ENCODE data around the gene NTNG1. TPM values are rescaled to one million over a fixed set of nuclear protein-coding genes. Genes with fewer than 3 reads are reported as not detected.

NTNG1 gene
- total and polyA plus RNA-seq, 2 of the 4 experiments (the other 2 are of a cell fraction): 1.2 to 2.3 TPM

- in situ Hi-C loops (cut with MboI; ENCODE audit: low sequenced_read_pairs) (no loop called here), dilution Hi-C loops (cut with HindIII; ENCODE audit: low sequenced_read_pairs, unreplicated experiment) (no loop called here), intact Hi-C loops (cut with micrococcal nuclease) (no loop called here)
- Histone ChIP-seq H2AK9ac (replicated peaks; ENCODE audit: low read depth, low read length, poor library complexity) (no peak overlapping the region), H3K27ac (ENCODE audit: insufficient read depth, low read length) (no peak overlapping the region), H3K9ac (ENCODE audit: low read depth, low read length) (no peak overlapping the region), H3K4ac (ENCODE audit: low read depth, low read length) (no peak overlapping the region), H3K4me1 (ENCODE audit: control insufficient read depth, insufficient read depth, low read length) (no peaks in the 10 kb centered on the region), H3K9me3 (ENCODE audit: control insufficient read depth, insufficient read depth, low read length) (no peaks in the 10 kb centered on the region), H3K18ac (ENCODE audit: low read depth, low read length) (no peak overlapping the region), H4K8ac (ENCODE audit: low read depth in 2 of 2, low read length in 2 of 2) (no peak overlapping the region), H3K4me3 (ENCODE audit: insufficient read depth, low read depth, low read length) (no peak overlapping the region), H4K91ac (ENCODE audit: insufficient read depth, low read depth, low read length) (no peak overlapping the region), H2BK15ac (ENCODE audit: low read depth, low read length) (no peak overlapping the region), H2BK5ac (ENCODE audit: low read depth, low read length, poor library complexity, severe bottlenecking) (no peak overlapping the region), H3K27me3 (ENCODE audit: control insufficient read depth, insufficient read depth, low read length) (no peaks in the 10 kb centered on the region), H3K9me1 (ENCODE audit: insufficient read depth, low read length) (no peaks in the 10 kb centered on the region), H2AK5ac (ENCODE audit: low read depth, low read length) (no peak overlapping the region), H2BK120ac (ENCODE audit: low read depth, low read length) (no peak overlapping the region), H2BK20ac (ENCODE audit: low read depth, low read length) (no peak overlapping the region), H3K14ac (replicated peaks; ENCODE audit: low read depth, low read length) (no peak overlapping the region), H3K79me1 (ENCODE audit: low read depth in 1 of 2, low read length in 2 of 2) (no peaks in the 10 kb centered on the region), H3K36me3 (ENCODE audit: control insufficient read depth, insufficient read depth, low read length) (no peaks in the 10 kb centered on the region), H3K56ac (ENCODE audit: extremely low read depth, insufficient read depth, low read length) (no peak overlapping the region), H2AFZ (replicated peaks; ENCODE audit: low read length, poor library complexity) (no peak overlapping the region), H4K5ac (ENCODE audit: low read depth, low read length) (no peak overlapping the region), H4K20me1 (ENCODE audit: insufficient read depth, low read length) (no peaks in the 10 kb centered on the region), H3K23ac (ENCODE audit: low read depth, low read length) (no peak overlapping the region), H3K4me2 (ENCODE audit: low read depth, low read length) (no peak overlapping the region)
- no TSS peak for BruUV-seq (replicated peaks)
- TF ChIP-seq CEBPB (IDR thresholded peaks at IDR 0.05; ENCODE audit: low read depth, low read length) (no peak), RAD21 (IDR thresholded peaks at IDR 0.05; ENCODE audit: low read length) (no peak), NFE2L2 (IDR thresholded peaks at IDR 0.05; ENCODE audit: low read depth, low read length) (no peak), CHD1 (IDR thresholded peaks at IDR 0.05; ENCODE audit: low read depth, low read length) (no peak), BHLHE40 (IDR thresholded peaks at IDR 0.05; ENCODE audit: low read depth, low read length) (no peak), POLR2A (IDR thresholded peaks at IDR 0.05; ENCODE audit: low read depth, low read length) (no peak), FOS (IDR thresholded peaks at IDR 0.05; ENCODE audit: low read depth, low read length) (no peak), MAZ (IDR thresholded peaks at IDR 0.05; ENCODE audit: borderline replicate concordance, low read depth, low read length) (no peak), MAFK (IDR thresholded peaks at IDR 0.05; ENCODE audit: low read depth, low read length) (no peak), SMC3 (IDR thresholded peaks at IDR 0.05; ENCODE audit: low read depth, low read length) (no peak), MXI1 (IDR thresholded peaks at IDR 0.05; ENCODE audit: borderline replicate concordance, low read depth, low read length) (no peak), CTCF (conservative IDR thresholded peaks at IDR 0.05; ENCODE audit: low read depth, low read length) (no peak), RFX5 (IDR thresholded peaks at IDR 0.05; ENCODE audit: low read depth, low read length) (no peak), RCOR1 (IDR thresholded peaks at IDR 0.05; ENCODE audit: insufficient replicate concordance, low read length) (no peak)
- TF ChIP-seq, protein P1, sequence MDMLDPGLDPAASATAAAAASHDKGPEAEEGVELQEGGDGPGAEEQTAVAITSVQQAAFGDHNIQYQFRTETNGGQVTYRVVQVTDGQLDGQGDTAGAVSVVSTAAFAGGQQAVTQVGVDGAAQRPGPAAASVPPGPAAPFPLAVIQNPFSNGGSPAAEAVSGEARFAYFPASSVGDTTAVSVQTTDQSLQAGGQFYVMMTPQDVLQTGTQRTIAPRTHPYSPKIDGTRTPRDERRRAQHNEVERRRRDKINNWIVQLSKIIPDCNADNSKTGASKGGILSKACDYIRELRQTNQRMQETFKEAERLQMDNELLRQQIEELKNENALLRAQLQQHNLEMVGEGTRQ (IDR thresholded peaks at IDR 0.05; ENCODE audit: low read depth, low read length): no peak
- TF ChIP-seq, protein P2, sequence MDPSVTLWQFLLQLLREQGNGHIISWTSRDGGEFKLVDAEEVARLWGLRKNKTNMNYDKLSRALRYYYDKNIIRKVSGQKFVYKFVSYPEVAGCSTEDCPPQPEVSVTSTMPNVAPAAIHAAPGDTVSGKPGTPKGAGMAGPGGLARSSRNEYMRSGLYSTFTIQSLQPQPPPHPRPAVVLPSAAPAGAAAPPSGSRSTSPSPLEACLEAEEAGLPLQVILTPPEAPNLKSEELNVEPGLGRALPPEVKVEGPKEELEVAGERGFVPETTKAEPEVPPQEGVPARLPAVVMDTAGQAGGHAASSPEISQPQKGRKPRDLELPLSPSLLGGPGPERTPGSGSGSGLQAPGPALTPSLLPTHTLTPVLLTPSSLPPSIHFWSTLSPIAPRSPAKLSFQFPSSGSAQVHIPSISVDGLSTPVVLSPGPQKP (IDR thresholded peaks at IDR 0.05; ENCODE audit: borderline replicate concordance, low read depth, low read length): no peak
- CTCF ChIA-PET: no interaction called here
- DNase-seq: no peak
- no peak for ATAC-seq (ENCODE audit: low read depth)
- no CpG with 5 or more reads among the region's 5 CpGs for WGBS, 2 experiments (ENCODE audit: extremely low coverage in 2 of 2, insufficient read length in 1 of 2)
- POLR2A ChIA-PET (ENCODE audit: unreplicated experiment): no interaction called here
Measured at GRCh38 chr1:107359472-107360241, 218.8 kb downstream of the NTNG1 start.

Data from IMR-90 (cell line).